Measurements from ENCODE around the gene TIMM44. TPM values are rescaled to one million over a fixed set of nuclear protein-coding genes. Genes with fewer than 3 reads are reported as not detected.

TIMM44 gene
- total RNA-seq, 1 experiment from 2014 or later, result 57.8 TPM

- peaks cover 19% of the 10 kb centered on the region for H3K36me3 Mint-ChIP-seq (ENCODE audit: insufficient read depth, unreplicated experiment)
- BruUV-seq (replicated peaks), result no TSS peak
Measured at GRCh38 chr19:7979011-7979410, 35.5 kb upstream of the TIMM44 start.

GRCh38 chr19:7978179-7978825 lies 34.8 kb upstream of the TIMM44 start:
- TF ChIP-seq CTCF (IDR thresholded peaks at IDR 0.05; ENCODE audit: unreplicated experiment), result no peak
- CTCF ChIA-PET, result no interaction called here
- Mint-ChIP-seq H3K4me3 (ENCODE audit: low read depth, unreplicated experiment) (no peak overlapping the region), H3K27me3 (ENCODE audit: unreplicated experiment) (no peaks in the 10 kb centered on the region), H3K27ac (ENCODE audit: unreplicated experiment) (no peak overlapping the region), H3K36me3 (ENCODE audit: insufficient read depth, unreplicated experiment) (peaks cover 13% of the 10 kb centered on the region), H3K9me3 (ENCODE audit: low read depth, unreplicated experiment) (no peaks in the 10 kb centered on the region), H3K4me1 (ENCODE audit: low read depth, unreplicated experiment) (no peaks in the 10 kb centered on the region)
- DNase-seq, result no peak
- intact Hi-C loops (cut with micrococcal nuclease; ENCODE audit: unreplicated experiment), result no loop called here
- BruUV-seq (replicated peaks), result no TSS peak

More at GRCh38 chr19:7979011-7979410, 35.5 kb upstream of the TIMM44 start:
- CTCF ChIA-PET, result no interaction called here
- no peak overlapping the region for H3K4me3 Mint-ChIP-seq (ENCODE audit: low read depth, unreplicated experiment)
- no peak for DNase-seq
- TF ChIP-seq CTCF (IDR thresholded peaks at IDR 0.05; ENCODE audit: unreplicated experiment), result no peak
- no peaks in the 10 kb centered on the region for H3K9me3 Mint-ChIP-seq (ENCODE audit: low read depth, unreplicated experiment)
- no peaks in the 10 kb centered on the region for H3K27me3 Mint-ChIP-seq (ENCODE audit: unreplicated experiment)
- H3K27ac Mint-ChIP-seq (ENCODE audit: unreplicated experiment), result no peak overlapping the region
- no peaks in the 10 kb centered on the region for H3K4me1 Mint-ChIP-seq (ENCODE audit: low read depth, unreplicated experiment)
- intact Hi-C loops (cut with micrococcal nuclease; ENCODE audit: unreplicated experiment), result no loop called here

GRCh38 chr19:7977723-7978040 lies 34.2 kb upstream of the TIMM44 start:
- Mint-ChIP-seq H3K27ac (ENCODE audit: unreplicated experiment) (no peak overlapping the region), H3K4me3 (ENCODE audit: low read depth, unreplicated experiment) (no peak overlapping the region), H3K9me3 (ENCODE audit: low read depth, unreplicated experiment) (no peaks in the 10 kb centered on the region), H3K4me1 (ENCODE audit: low read depth, unreplicated experiment) (no peaks in the 10 kb centered on the region), H3K27me3 (ENCODE audit: unreplicated experiment) (no peaks in the 10 kb centered on the region), H3K36me3 (ENCODE audit: insufficient read depth, unreplicated experiment) (peaks cover 13% of the 10 kb centered on the region)
- BruUV-seq (replicated peaks), result no TSS peak
- no peak for TF ChIP-seq CTCF (IDR thresholded peaks at IDR 0.05; ENCODE audit: unreplicated experiment)
- CTCF ChIA-PET, result no interaction called here
- no peak for DNase-seq
- intact Hi-C loops (cut with micrococcal nuclease; ENCODE audit: unreplicated experiment), result no loop called here

GRCh38 chr19:7977021-7977722 lies 33.7 kb upstream of the TIMM44 start:
- H3K4me3 Mint-ChIP-seq (ENCODE audit: low read depth, unreplicated experiment), result no peak overlapping the region
- intact Hi-C loops (cut with micrococcal nuclease; ENCODE audit: unreplicated experiment), result no loop called here
- TF ChIP-seq CTCF (IDR thresholded peaks at IDR 0.05; ENCODE audit: unreplicated experiment), result no peak
- H3K27ac Mint-ChIP-seq (ENCODE audit: unreplicated experiment), result no peak overlapping the region
- CTCF ChIA-PET, result no interaction called here
- H3K4me1 Mint-ChIP-seq (ENCODE audit: low read depth, unreplicated experiment), result no peaks in the 10 kb centered on the region
- BruUV-seq (replicated peaks), result no TSS peak
- DNase-seq, result no peak
- H3K36me3 Mint-ChIP-seq (ENCODE audit: insufficient read depth, unreplicated experiment), result peaks cover 13% of the 10 kb centered on the region
- no peaks in the 10 kb centered on the region for H3K9me3 Mint-ChIP-seq (ENCODE audit: low read depth, unreplicated experiment)
- H3K27me3 Mint-ChIP-seq (ENCODE audit: unreplicated experiment), result no peaks in the 10 kb centered on the region

Data from Calu3 (cell line).